HG03558 (cell line): ENCODE data around the gene RIN3.
"Not testable (repeated sequence)": the region's sequence is repeated elsewhere in the genome, so short reads cannot be mapped to it uniquely, and the experiment has no call there.

ENCODE experiments used
- ATAC-seq: cut with Tn5 transposase; IDR thresholded peaks from one replicate; pipeline ENCODE4 v1.9.1; 2021; ENCODE audit warnings: moderate number of reproducible peaks; ENCODE audit not compliant: unreplicated experiment; ENCODE audit errors: extremely low read depth

RIN3 gene

GRCh38 chr14:92638266-92638665 lies 124.7 kb downstream of the RIN3 start:
- no peak for ATAC-seq

- no peak for ATAC-seq
Measured at GRCh38 chr14:92638904-92639303, 125.3 kb downstream of the RIN3 start.

- not testable (repeated sequence) for ATAC-seq
Measured at GRCh38 chr14:92639472-92640117, 126.0 kb downstream of the RIN3 start.

- no peak for ATAC-seq
Measured at GRCh38 chr14:92641306-92641705, 127.7 kb downstream of the RIN3 start.

- no peak for ATAC-seq
Measured at GRCh38 chr14:92644171-92644969, 130.8 kb downstream of the RIN3 start.

GRCh38 chr14:92644970-92645515 lies 131.5 kb downstream of the RIN3 start:
- no peak for ATAC-seq

- no peak for ATAC-seq
Measured at GRCh38 chr14:92645841-92646478, 132.4 kb downstream of the RIN3 start.

- no peak for ATAC-seq
Measured at GRCh38 chr14:92646952-92647796, 133.6 kb downstream of the RIN3 start.

- no peak for ATAC-seq
Measured at GRCh38 chr14:92647797-92648279, 134.3 kb downstream of the RIN3 start.

- ATAC-seq, result no peak
Measured at GRCh38 chr14:92649066-92649465, 135.5 kb downstream of the RIN3 start.

GRCh38 chr14:92649934-92650545 lies 136.5 kb downstream of the RIN3 start:
- ATAC-seq, result no peak

GRCh38 chr14:92650581-92651105 lies 137.1 kb downstream of the RIN3 start:
- no peak for ATAC-seq

- ATAC-seq, result peak; percentile 28
Measured at GRCh38 chr14:92651106-92651757, 137.7 kb downstream of the RIN3 start.

- ATAC-seq, result no peak
Measured at GRCh38 chr14:92651758-92652406, 138.3 kb downstream of the RIN3 start.

GRCh38 chr14:92652413-92653151 lies 139.0 kb downstream of the RIN3 start:
- ATAC-seq, result no peak

GRCh38 chr14:92653162-92653651 lies 139.6 kb downstream of the RIN3 start:
- ATAC-seq, result no peak

- no peak for ATAC-seq
Measured at GRCh38 chr14:92654239-92654901, 140.8 kb downstream of the RIN3 start.
